ENCODE data around the gene ARID4B. TPM values are rescaled to one million over a fixed set of nuclear protein-coding genes. Genes with fewer than 3 reads are reported as not detected.

ARID4B gene
- total and polyA plus RNA-seq, 2 donors (not counting 3 experiments of a cell fraction or from before 2014, with no cell fraction given) = 6.7 to 40.7 TPM

- no peaks in the 10 kb centered on the region for H3K4me1 ChIP-seq (ENCODE audit: control insufficient read depth, extremely low read depth, insufficient read depth, low read length)
- H3K9ac ChIP-seq (replicated peaks; ENCODE audit: extremely low read depth, insufficient read depth, low read length) = no peak overlapping the region
- FAIRE-seq = no peak
- H3K36me3 ChIP-seq (ENCODE audit: control insufficient read depth in 2 of 2, extremely low read depth in 1 of 2, insufficient read depth in 2 of 2, low read length in 2 of 2) = peaks cover 1 to 7% of the 10 kb centered on the region in 2 experiments
- no peak overlapping the region for H3K27ac ChIP-seq (ENCODE audit: insufficient read depth, low read depth, low read length)
- no peaks in the 10 kb centered on the region for H3K9me1 ChIP-seq (replicated peaks; ENCODE audit: control insufficient read depth, extremely low read depth, insufficient read depth, low read length)
- no peaks in the 10 kb centered on the region for H3K27me3 ChIP-seq (ENCODE audit: control insufficient read depth in 2 of 2, insufficient read depth in 2 of 2, low read length in 2 of 2)
- ChIA-PET CTCF (interaction anchor here (1.0 to 1.6 kb wide), 5 partner anchors 11 to 81 kb away, joined by 3 to 4 read pairs (median 3); no protein-coding TSS in a partner anchor), POLR2A (no interaction called here)
- DNase-seq (ENCODE audit: low read depth, low spot score) = no peak
- no peak overlapping the region for H2AFZ ChIP-seq (ENCODE audit: low read depth, low read length)
- H3K79me2 ChIP-seq (ENCODE audit: control insufficient read depth, insufficient read depth, low read length) = no peaks in the 10 kb centered on the region
- no TSS peak for BruUV-seq (replicated peaks)
- H3K9me3 ChIP-seq (replicated peaks; ENCODE audit: control insufficient read depth, insufficient read depth, low read length) = no peaks in the 10 kb centered on the region
- H3K4me2 ChIP-seq (ENCODE audit: insufficient read depth, low read length) = no peak overlapping the region
- intact Hi-C loops (cut with micrococcal nuclease) = no loop called here
- no peaks in the 10 kb centered on the region for H4K20me1 ChIP-seq (replicated peaks; ENCODE audit: control insufficient read depth, extremely low read depth, insufficient read depth, low read length)
- H3K4me3 ChIP-seq (replicated peaks in 1 of 3; ENCODE audit: insufficient read depth in 1 of 3, low read depth in 1 of 3, low read length in 3 of 3) = no peak overlapping the region
- TF ChIP-seq POLR2A (IDR thresholded peaks at IDR 0.05; ENCODE audit: low read depth, low read length) = no peak
- no peak for TF ChIP-seq GATA2 (IDR thresholded peaks at IDR 0.05; ENCODE audit: insufficient read depth, insufficient read length, low read depth, low read length)
- no peak for TF ChIP-seq MYC (IDR thresholded peaks at IDR 0.05; ENCODE audit: low read depth, low read length)
- TF ChIP-seq POLR2AphosphoS5 (IDR thresholded peaks at IDR 0.05; ENCODE audit: insufficient read depth, low read depth, low read length) = no peak
- TF ChIP-seq, protein P1, sequence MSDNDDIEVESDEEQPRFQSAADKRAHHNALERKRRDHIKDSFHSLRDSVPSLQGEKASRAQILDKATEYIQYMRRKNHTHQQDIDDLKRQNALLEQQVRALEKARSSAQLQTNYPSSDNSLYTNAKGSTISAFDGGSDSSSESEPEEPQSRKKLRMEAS (IDR thresholded peaks at IDR 0.05; ENCODE audit: insufficient read depth, insufficient read length) = no peak
- no peak for TF ChIP-seq JUN (IDR thresholded peaks at IDR 0.05; ENCODE audit: borderline replicate concordance, insufficient read depth, insufficient read length, low read depth)
- TF ChIP-seq CTCF (IDR thresholded peaks at IDR 0.05; ENCODE audit: extremely low read depth in 1 of 2, insufficient read depth in 1 of 2, low read depth in 1 of 2, low read length in 2 of 2) = no peak
- TF ChIP-seq FOS (IDR thresholded peaks at IDR 0.05; ENCODE audit: borderline replicate concordance, insufficient read depth, low read length) = no peak
- no peak for TF ChIP-seq EZH2 (IDR thresholded peaks at IDR 0.05; ENCODE audit: borderline replicate concordance, low read depth, low read length, severe bottlenecking)
- dilution Hi-C loops (cut with MboI; ENCODE audit: extremely low pct_ligation_motif_present, low sequenced_read_pairs) = no loop called here
Observed at GRCh38 chr1:235342039-235342438, 14.1 kb upstream of the ARID4B start.
